HG03439 (cell line): ENCODE measurements around the gene HSPA4L.

Experiments used
- ATAC-seq: cut with Tn5 transposase; IDR thresholded peaks from one replicate; pipeline ENCODE4 v1.9.1; 2021; ENCODE audit warnings: mild to moderate bottlenecking, moderate library complexity; ENCODE audit not compliant: unreplicated experiment

The HSPA4L gene

DNA sequence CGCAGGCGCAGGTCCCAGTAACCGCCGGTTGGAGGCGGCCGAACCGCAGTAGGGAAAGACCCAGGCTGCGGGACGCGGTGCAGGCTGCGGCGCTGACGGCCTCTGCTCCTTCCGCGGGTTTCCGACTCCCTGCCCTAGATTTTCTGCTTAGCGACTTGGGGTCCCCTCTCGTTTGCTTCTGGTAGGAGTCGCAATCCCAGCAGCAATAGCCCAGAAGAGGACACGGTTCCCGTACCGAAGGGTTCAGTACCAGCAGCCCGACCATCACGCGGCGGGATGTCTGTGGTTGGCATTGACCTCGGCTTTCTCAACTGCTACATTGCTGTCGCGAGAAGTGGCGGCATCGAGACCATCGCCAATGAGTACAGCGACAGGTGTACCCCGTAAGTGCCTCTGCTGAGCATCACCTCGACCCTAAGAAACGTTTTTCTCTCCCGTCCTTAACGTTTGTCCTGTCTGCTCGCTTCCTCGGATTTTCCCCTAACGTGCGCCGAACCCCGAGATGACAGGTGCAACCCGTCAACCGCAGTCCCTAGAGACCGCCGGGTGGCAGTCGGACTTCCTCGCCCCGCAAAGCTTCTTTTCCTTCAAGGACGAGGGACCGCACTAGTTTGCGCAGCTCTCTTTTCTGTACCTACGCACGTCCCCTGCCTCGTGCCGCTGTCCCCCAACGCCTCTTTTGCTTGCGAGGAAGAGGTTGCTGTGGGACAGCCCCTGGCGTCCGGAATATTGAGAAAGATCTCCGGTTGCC is at the start of gene HSPA4L:
Gene HSPA4L (plus strand): TSS at position 48 of the 751 bp plus-strand sequence. CDS start 229 bp downstream, at position 277.
- peak; percentile 49 for ATAC-seq

DNA sequence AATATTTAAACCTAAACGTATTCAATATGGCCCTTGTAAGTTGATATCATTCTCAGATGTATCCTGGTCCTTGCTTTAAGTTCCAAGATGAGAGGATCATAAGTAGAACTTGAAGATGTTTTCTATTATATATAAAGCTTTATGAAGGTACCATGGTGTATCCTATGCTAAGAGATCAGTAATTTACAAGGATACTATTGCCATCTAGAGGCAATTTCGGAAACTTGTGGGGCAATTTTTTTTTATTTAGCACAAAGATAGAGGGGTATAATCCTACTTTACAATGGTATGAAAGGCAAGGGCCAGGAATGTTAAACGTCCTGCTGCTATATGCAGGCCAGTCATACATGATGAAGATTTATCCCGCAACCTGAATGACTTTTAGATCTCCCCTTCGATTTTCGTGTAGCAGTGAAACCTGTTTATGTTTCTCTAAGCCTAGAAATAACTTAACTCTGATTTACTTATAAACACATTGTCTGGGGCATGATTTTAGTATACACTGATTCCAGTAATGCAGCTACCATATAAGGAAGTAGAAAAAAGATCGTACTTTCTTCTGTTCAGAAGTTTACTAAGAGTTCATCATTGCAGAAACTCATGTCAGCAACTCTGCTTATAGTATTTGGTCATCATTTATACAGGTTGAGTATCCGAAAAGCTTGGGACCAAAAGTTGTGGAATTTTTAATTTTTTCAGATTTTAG is 49.3 kb upstream of the HSPA4L start:
- ATAC-seq = peak; percentile 69

DNA sequence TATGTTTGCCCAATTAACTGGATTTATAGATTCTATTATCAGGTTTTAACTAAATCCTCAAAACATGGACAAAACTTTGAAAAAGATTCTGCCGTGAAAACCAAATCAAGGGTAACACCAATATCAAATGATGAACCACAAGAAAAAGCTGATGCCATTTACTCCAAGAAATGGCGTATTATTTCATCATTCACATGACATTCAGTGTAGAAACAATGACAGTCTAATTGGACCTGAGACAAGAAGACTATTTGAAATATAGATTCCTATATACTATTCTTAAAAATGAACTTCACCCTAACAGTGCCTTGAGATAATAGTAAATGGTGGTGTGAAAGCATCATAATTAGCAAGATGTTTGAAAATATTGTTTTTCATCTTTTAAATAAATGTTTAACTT is 47.1 kb upstream of the HSPA4L start:
- ATAC-seq = no peak

DNA sequence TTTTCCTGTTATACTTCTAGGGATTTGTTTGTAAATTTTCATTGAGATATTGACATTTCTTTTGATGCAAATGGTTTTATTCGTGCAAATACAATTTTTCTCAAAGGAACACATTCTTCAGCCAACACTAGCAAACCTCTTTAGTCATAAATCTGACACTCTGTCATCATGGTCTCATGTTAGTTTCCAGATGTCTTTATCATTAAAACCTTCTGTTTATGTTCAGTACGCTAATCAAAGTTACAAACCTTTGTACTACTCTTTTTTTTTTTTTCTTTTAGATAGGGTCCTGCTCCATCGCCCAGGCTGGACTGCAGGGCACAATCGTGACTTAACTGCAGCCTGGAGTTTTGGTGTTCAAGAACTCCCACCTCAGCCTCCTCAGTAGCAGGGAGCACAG is 44.8 kb upstream of the HSPA4L start:
- ATAC-seq = no peak

DNA sequence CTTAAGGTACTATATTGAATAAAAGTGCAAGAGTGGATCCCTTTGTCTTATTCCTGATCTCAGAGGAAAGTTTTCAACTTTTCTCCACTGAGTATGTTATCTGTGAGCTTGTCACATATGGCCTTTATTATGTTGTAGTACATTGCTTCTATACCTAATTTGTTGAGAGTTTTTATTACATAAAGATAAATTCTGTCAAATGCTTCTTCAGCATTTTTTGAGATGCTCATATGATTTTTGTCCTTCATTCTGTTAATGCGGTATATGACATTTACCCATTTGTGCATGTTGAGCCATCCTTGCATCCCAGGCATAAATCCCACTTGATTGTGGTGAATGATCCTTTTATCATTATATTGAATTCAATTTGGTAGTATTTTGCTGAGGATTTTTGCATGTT is 40.9 kb upstream of the HSPA4L start:
- no peak for ATAC-seq

DNA sequence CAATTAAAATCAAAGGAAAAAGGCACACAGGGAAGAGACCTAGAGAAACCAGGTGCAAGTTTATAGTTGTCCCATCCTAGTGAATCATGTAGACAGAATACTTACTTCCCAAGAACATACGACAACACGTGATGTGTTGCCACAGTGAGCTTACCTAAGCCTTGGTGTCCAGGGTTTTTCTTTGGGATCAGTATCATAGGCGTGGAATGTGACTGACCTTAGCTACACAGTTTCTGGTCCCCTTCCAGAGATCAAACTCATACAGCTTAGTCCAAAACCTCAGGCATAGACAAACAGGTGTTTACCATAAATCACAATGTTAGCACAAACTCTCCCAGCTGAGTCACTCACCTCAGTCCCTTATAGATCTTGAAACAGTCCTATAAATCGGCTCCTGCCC is 34.2 kb upstream of the HSPA4L start:
- ATAC-seq = no peak

DNA sequence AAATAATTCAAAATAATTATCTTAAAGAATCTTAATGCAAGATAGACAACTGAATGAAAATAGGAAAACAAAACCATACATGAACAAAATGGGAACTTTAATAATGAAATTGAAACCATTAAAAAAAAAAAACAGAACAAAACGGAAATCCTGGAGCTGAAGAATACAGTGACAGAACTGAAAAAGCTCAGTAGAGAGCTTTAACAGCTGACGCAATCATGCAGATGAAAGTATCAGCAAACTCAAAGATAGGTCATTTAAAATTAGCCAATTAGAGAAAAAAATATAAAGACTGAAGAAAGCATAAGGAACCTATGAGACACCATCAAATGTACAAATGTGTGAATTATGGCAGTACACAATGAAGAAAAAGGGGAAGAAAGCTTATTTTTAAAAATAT is 33.2 kb upstream of the HSPA4L start:
- no peak for ATAC-seq

DNA sequence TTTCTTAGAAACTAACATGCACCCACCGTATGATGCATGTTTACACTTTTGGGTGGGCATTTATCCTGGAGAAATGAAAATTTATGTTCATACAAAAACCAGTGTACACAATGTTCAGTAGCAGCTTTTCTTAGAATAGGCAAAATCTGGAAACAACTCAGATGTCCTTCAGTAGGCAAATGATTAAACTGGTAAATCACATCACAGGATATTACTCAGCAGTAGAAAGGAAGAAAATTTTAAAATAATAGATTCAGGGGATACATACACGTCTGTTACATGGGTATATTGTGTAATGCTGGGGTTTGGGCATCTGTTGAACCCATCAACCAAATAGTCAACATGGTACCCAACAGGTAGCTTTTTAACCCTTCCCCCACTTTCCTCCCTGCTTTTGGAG is 25.2 kb upstream of the HSPA4L start:
- ATAC-seq = no peak

DNA sequence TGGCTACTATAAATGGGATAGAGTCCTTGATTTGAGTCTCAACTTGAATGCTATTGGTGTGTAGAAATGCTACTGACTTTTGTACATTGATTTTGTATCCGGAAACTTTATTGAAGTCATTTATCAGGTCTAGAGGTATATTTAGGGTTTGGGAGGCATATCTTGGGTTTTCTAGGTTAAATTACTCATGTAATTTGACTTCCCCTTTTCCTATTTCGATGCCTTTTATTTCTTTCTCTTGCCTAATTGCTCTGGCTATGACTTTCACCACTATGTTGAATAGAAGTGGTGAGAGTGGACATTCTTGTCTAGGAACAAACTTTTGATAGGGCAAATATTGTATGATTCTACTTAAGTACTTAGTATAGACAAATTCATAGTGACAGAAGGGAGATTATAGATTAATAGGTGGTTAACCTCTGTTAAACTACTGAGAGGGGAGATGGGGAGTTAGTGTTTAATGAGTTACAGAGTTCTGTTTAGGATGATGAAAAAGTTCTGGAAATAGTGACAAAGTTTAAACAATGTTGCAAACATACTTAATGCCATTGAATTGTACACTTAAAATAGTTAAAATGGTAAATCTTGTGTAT is 22.8 kb upstream of the HSPA4L start:
- ATAC-seq = no peak

DNA sequence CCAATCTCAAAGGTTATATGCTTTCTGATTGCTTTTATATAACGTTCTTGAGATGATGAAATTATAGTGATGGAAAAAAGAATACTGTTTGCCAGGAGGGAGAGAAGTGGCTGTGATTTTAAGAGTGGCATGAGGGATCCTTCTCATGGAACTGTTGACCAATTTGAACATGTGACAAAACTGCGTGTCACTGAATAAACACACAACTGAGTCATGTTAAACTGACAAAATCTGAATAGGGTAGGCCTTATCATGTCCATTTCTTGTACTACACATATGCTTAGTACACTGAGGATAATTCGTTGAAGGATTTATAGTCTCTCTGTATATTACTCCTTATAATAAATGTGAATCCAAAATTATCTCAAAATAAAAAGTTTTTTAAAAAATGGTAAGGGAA is 22.2 kb upstream of the HSPA4L start:
- ATAC-seq = no peak

DNA sequence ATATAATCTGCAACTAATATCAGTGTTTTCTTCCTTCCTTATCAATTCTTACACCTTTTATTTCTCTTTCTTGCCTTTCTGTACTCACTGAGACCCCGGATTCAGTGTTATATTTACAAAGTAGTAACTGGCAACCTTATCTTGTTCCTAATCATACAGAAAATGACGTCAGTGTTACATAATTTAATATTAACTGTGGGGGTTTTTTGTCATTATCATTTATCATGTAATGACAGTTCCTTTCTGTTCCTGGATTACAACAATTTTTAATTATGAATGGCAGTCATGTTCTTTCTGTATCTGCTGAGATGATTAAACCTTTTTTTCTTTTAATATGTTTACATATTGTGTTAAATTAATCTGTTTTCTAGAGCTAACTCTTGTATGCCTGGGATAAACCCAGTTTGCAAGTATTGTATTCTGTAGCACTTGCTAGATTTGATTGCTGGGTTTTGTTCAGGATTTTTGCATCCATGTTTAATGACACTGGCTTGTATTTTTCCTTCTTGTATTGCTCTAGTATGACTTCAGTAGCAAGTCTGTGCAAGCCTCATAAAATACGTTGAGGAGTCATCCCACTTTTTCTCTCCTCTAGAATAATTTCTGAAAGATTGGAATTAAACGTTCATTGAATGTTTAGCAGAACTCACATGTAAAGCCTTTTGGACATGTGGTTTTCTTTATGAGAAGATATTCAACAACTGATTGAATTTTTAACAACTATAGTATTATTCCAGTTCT is 10.4 kb upstream of the HSPA4L start:
- no peak for ATAC-seq

DNA sequence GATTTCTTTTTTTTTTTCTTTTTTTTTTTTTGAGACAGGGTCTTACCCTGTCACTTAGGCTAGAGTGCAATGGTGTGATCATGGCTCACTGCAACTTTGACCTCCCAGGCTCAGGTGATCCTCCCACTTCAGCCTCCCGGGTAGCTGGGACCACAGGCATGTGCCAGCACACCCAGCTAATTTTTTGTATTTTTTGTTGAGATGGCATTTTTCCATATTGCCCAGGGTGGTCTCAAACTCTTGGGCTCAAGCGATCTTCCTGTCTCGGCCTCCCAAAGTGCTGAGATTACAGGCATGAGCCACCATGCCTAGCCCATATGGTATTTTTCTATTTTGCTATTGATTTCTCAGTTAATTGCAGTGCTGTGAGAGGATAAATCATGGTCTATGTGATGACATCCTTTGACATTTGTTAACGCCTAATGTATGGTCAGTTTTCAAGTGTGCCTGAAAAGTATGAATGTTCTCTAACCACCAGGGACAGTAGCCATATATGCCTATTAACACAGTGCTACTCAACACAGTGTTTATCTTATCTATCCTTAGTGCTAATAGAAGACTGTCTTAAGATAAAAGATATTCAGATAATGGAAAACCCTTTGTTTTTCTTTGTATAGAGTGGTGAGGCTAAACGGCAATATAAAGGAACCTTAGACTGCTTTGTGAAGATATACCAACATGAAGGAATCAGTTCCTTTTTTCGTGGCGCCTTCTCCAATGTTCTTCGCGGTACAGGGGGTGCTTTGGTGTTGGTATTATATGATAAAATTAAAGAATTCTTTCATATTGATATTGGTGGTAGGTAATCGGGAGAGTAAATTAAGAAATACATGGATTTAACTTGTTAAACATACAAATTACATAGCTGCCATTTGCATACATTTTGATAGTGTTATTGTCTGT is 9.1 kb upstream of the HSPA4L start:
- no peak for ATAC-seq

DNA sequence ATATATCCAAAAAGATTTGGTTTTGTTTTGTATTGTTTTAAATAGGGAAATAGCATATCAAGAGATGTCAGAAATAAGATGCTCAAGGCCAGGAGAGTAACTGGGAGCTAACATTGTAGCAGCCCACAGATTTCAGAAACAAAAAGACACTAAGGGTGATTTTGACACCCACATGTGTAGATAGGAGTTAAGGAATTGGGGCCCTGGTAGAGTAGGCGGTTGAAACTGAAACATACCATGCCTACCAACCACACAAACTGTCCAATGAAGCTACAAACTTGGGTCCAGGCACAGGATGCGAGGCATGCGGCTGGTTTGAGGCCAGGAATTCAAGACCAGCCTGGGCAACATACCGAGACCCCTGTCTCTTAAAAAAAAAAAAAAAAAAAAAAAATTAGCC is 6.3 kb upstream of the HSPA4L start:
- ATAC-seq = no peak

DNA sequence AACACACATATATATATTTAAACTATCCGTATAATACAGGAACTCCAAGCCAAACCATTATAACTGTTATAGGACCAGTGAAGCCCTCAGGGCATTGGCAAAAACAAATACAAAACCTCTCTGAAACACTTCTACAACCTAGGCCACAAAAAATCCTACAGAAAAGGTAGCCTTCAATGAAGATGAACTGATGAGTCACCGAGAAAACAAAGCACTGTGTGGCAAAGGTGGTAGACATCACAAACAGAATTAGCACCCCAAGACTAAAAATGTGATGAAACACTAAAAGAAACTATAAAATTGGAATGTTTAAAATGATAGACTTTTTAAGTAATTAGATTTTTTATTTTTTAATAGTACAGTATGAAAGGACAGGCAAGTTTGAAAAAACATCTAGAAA is 5.5 kb upstream of the HSPA4L start:
- ATAC-seq = no peak

DNA sequence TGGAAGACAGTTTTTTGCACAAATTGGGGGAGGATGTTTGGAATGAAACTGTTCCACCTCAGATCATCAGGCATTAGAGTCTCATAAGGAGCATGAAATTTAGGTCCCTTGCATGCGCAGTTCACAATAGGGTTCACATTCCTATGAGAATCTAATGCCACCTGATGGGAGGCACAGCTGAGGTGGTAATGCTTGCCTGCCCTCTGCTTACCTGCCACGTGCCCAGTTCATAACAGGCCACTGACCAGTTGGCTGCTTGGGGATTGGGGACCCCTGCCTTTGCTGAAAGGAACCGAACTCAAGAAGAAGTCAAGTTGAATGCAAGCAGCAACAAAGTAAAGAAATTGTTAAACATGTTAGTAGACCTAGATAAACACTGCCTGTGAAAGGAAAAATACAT is 4.6 kb upstream of the HSPA4L start:
- ATAC-seq = no peak

DNA sequence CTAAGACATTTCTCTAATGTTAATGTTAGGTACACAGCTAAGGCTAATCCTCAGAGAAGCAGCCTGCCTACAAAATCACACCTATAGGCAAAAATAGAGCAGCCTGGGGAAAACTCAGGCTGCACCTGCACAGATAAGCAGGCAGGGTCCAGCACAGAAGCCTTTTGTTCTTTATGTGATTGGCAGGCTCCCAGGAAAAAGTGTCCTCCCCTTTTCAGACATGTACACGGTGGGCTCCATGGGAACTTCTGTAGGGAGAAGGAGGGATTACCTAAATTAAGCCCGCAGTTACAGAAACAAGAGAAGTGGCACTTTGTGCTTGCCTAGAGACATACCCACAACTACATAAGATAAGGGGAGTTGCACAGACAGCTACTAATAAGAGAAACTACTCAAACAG is 4.0 kb upstream of the HSPA4L start:
- ATAC-seq = no peak

DNA sequence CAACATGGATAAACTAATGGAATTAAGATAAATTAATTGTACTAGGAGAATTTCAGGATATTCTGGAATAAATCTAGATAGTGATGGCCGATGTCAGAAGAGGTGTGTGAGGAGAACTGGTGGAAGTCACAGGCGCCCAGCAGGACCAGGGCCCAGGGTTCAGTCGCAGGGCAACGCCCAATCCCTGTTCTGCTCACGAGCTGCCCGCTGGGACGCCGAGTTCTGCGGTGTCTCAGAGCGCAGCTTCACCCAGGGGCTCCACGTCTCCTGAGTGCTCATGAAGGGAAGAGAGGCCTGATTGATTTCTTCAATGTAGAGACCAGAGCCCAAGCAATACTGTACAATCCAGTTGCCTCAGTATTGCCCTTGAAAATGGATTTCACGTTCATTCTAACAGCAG is 1.5 kb upstream of the HSPA4L start:
- no peak for ATAC-seq

DNA sequence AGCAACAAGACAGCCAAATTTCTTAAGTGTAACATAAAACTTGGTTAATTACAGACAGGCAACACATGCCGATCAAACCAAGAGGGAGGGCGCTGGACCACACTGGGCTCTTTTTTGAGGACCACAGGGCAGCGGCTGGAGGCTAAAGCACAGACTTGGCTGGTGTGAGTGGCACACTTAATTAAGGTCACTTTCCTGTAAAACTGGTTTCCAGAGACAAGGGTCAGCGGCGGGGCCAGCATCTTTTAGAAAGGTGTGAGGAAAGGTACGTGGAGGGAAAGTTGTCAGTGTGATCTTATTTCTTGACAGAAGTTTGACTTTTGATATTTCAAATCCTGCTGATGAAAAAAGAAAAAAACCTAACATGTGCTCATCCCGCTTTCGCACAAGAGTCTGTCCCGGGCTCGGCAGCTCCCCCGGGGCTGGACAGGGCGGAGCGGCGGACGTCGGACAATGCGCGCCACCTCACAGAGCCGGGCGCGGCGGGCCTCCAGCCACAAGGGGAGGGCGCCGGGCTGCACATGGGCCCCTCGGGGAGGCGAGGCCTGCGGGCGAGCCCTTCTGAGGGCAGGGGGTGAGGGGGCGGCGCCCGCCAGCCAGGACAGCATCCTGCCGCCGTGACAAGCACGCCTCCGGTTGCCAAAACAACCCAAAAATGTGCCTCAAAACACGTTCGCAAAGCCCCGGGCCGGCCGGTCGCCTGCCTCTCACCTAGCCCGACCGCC is 660 bp upstream of the HSPA4L start:
- peak; percentile 44 for ATAC-seq

DNA sequence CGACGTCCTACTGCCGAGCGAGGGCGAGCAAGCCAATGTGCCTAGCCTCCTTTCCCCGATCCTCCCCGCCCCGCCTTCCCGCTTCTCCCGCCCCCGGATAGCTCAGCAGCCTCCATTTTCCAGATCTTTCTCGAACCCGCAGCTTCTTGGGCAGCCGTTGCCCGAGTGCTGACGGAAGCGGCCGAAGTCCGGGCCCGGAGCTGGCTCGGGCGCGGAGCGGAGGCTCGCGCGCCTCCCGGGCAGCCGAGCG is 172 bp upstream of the HSPA4L start:
- peak; percentile 88 for ATAC-seq
